Measurements from ENCODE around the gene VPS33A.

DNA sequence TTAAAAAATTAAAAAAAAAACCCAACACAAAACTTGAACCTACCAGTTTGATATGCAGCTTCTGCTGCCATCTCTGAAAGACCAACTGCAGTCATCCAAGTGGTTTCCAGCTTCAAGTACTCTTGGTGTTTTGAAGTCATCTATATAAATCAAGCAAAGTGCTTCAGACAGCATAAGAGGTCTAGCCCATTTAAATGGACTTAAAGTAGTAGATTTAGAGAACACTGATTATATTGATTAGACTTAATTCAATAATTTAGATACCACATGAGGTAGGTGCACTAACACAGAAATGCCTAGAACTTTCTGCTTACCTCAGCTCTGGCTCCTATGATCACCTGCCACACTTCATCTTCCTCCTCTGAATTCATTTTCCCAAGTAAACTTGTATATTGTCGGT is 49.8 kb downstream of the VPS33A start:
- TF ChIP-seq, protein P1, sequence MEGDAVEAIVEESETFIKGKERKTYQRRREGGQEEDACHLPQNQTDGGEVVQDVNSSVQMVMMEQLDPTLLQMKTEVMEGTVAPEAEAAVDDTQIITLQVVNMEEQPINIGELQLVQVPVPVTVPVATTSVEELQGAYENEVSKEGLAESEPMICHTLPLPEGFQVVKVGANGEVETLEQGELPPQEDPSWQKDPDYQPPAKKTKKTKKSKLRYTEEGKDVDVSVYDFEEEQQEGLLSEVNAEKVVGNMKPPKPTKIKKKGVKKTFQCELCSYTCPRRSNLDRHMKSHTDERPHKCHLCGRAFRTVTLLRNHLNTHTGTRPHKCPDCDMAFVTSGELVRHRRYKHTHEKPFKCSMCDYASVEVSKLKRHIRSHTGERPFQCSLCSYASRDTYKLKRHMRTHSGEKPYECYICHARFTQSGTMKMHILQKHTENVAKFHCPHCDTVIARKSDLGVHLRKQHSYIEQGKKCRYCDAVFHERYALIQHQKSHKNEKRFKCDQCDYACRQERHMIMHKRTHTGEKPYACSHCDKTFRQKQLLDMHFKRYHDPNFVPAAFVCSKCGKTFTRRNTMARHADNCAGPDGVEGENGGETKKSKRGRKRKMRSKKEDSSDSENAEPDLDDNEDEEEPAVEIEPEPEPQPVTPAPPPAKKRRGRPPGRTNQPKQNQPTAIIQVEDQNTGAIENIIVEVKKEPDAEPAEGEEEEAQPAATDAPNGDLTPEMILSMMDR (optimal IDR thresholded peaks at IDR 0.05 in 1 of 3, IDR thresholded peaks at IDR 0.05 in 1 of 3, conservative IDR thresholded peaks at IDR 0.05 in 1 of 3; ENCODE audit: extremely low read depth in 1 of 3, insufficient read depth in 2 of 3, low read length in 3 of 3), result no peak
- no peak for TF ChIP-seq EZH2 (IDR thresholded peaks at IDR 0.05; ENCODE audit: low read length)

Measured in keratinocyte (primary cell).